Ovary (tissue), 3 donors: ENCODE data around the gene MTUS2.

Source experiments
- CTCF ChIP-seq, 3 donors: fragments of 450-650 bp in 2 of 3; fragments of 200-600 bp in 1 of 3; IDR thresholded peaks; one replicate each; pipeline versions ENCODE4 v1.5.1 to v1.8.0; 2016 to 2022; ENCODE audit warnings: antibody characterized with exemption in 3 of 3, mild to moderate bottlenecking in 1 of 3
- EP300 ChIP-seq: sonication (generic); formaldehyde crosslinking; IDR thresholded peaks from one replicate; pipeline ENCODE4 v1.6.1; 2017; ENCODE audit warnings: antibody characterized with exemption
- POLR2A ChIP-seq: fragments of 450-650 bp; IDR thresholded peaks from one replicate; pipeline ENCODE4 v1.6.1; 2017; ENCODE audit warnings: antibody characterized with exemption, mild to moderate bottlenecking, moderate library complexity
- donor health status: DM: no; HTN: no; CAD: no.

GRCh38 chr13:29162638-29163235 lies 342.6 kb downstream of the MTUS2 start:
- TF ChIP-seq POLR2A (no peak), CTCF (IDR thresholded peaks at IDR 0.05) (no peak), EP300 (no peak)
